Right cardiac atrium (tissue), 5 donors: ENCODE data around the gene MRGPRF. TPM values are rescaled to one million over a fixed set of nuclear protein-coding genes. Genes with fewer than 3 reads are reported as not detected.

ENCODE experiments used
- ATAC-seq, 2 donors: fragments of 200-7000 bp; cut with Tn5 transposase; one replicate each; pipeline versions ENCODE4 v1.8.0 to v1.9.1; 2020; ENCODE audit warnings: moderate library complexity in 2 of 2, mild to moderate bottlenecking in 1 of 2
- DNase-seq, 3 donors: peaks; one replicate each; pipeline ENCODE4 v3.0.0-alpha.2; 2020
- H3K27ac ChIP-seq: one replicate; pipeline ENCODE4 v1.5.1; 2013; ENCODE audit warnings: mild to moderate bottlenecking, low read length, control low read depth, moderate library complexity
- H3K27me3 ChIP-seq: one replicate; pipeline ENCODE4 v1.6.1; 2013; ENCODE audit not compliant: control insufficient read depth, insufficient read depth
- H3K4me1 ChIP-seq: one replicate; pipeline ENCODE4 v1.6.1; 2013; ENCODE audit warnings: low read length; ENCODE audit not compliant: control insufficient read depth, insufficient read depth
- H3K4me3 ChIP-seq: one replicate; pipeline ENCODE4 v1.5.1; 2013; ENCODE audit warnings: low read length, control low read depth
- H3K9me3 ChIP-seq: one replicate; pipeline ENCODE4 v1.6.1; 2013; ENCODE audit warnings: low read length; ENCODE audit not compliant: control insufficient read depth
- WGBS: extraction: QIAGEN DNeasy Blood & Tissue Kit; methylation state at CpG from one replicate; pipeline ENCODE4 v1.1.7; 2013; 5-methylcytosine and 5-hydroxymethylcytosine counted together
- intact Hi-C, 4 donors: fragments of 100-400 bp; cut with DNase I; formaldehyde crosslinking; loops; one replicate each; pipeline versions ENCODE4 v1.11.0 to v1.14.0; 2022 to 2023
- polyA plus RNA-seq: library from polyadenylated mRNA; stranded (reverse); fragments of 200-250 nt; gene quantifications from one replicate; pipeline ENCODE4 v1.2.3, GENCODE V29; 2013
- total RNA-seq, 4 donors: library from RNA; stranded (reverse); fragmentation: NEBNext Ultra II Directional; extraction: Animal tissue kit (Norgen Biotek cat#: 25700); gene quantifications; one replicate each; pipeline ENCODE4 v1.2.1, GENCODE V29; 2021
- donor health status: healthy with polysubstance abuse.
- donor health status: DM: no; HTN: yes; CAD: no.
- donor health status: DM: no; HTN: no; CAD: no.
- donor health status: DM: no; HTN: yes; CAD: no; lungs with severe emphysema.
- donor health status: DM: yes; HTN: yes; CAD: no.

Gene MRGPRF
- total and polyA plus RNA-seq, 5 donors, result 4.6 to 16.2 (median 9.4) TPM

GRCh38 chr11:69055598-69056516 is 42.8 kb upstream of the MRGPRF start:
- Histone ChIP-seq H3K4me3 (no peak overlapping the region), H3K27ac (no peak overlapping the region), H3K9me3 (no peaks in the 10 kb centered on the region), H3K4me1 (peaks cover 3% of the 10 kb centered on the region), H3K27me3 (no peaks in the 10 kb centered on the region)
- ATAC-seq (no peak), DNase-seq (peak in 1 of 3 donors; percentile 68)
- 76% methylated on average over 22 of the region's 22 CpGs for WGBS
- intact Hi-C loops, result no loop called here

GRCh38 chr11:69055212-69055586 is 42.2 kb upstream of the MRGPRF start:
- H3K9me3 ChIP-seq, result no peaks in the 10 kb centered on the region
- WGBS, result 93% methylated on average over 21 of the region's 21 CpGs
- DNase-seq (peak in 2 of 3 donors; percentile 33 to 38), ATAC-seq (no peak)
- H3K4me3 ChIP-seq, result no peak overlapping the region
- H3K27ac ChIP-seq, result no peak overlapping the region
- H3K4me1 ChIP-seq, result peaks cover 3% of the 10 kb centered on the region
- intact Hi-C loops, result no loop called here
- no peaks in the 10 kb centered on the region for H3K27me3 ChIP-seq

- Histone ChIP-seq H3K27ac (no peak overlapping the region), H3K4me3 (no peak overlapping the region), H3K27me3 (no peaks in the 10 kb centered on the region), H3K4me1 (peaks cover 3% of the 10 kb centered on the region), H3K9me3 (no peaks in the 10 kb centered on the region)
- no peak for ATAC-seq
- 92% methylated on average over 31 of the region's 31 CpGs for WGBS
- DNase-seq, result peak in 2 of 3 donors; percentile 24 to 36
- intact Hi-C loops, result no loop called here
These were observed 41.6 kb upstream of the MRGPRF start for GRCh38 chr11:69054397-69055211.

- H3K27me3 ChIP-seq, result no peaks in the 10 kb centered on the region
- H3K9me3 ChIP-seq, result no peaks in the 10 kb centered on the region
- intact Hi-C loops, result no loop called here
- 79% methylated on average over 35 of the region's 35 CpGs for WGBS
- peak in 2 of 3 donors; percentile 40 to 57 for DNase-seq
- ATAC-seq, result no peak
- H3K4me1 ChIP-seq, result peaks cover 3% of the 10 kb centered on the region
- no peak overlapping the region for H3K27ac ChIP-seq
- no peak overlapping the region for H3K4me3 ChIP-seq
These were observed 40.7 kb upstream of the MRGPRF start for GRCh38 chr11:69053546-69054396.

GRCh38 chr11:69053169-69053477 is 40.1 kb upstream of the MRGPRF start:
- DNase-seq (peak in 1 of 3 donors; percentile 42), ATAC-seq (no peak)
- H3K4me3 ChIP-seq, result no peak overlapping the region
- peaks cover 3% of the 10 kb centered on the region for H3K4me1 ChIP-seq
- 90% methylated on average over 9 of the region's 9 CpGs for WGBS
- H3K9me3 ChIP-seq, result no peaks in the 10 kb centered on the region
- no peak overlapping the region for H3K27ac ChIP-seq
- no peaks in the 10 kb centered on the region for H3K27me3 ChIP-seq
- intact Hi-C loops, result no loop called here

- H3K4me3 ChIP-seq, result no peak overlapping the region
- no peaks in the 10 kb centered on the region for H3K27me3 ChIP-seq
- intact Hi-C loops, result no loop called here
- H3K9me3 ChIP-seq, result no peaks in the 10 kb centered on the region
- peak in 2 of 3 donors; percentile 54 to 65 for DNase-seq
- no peak for ATAC-seq
- H3K4me1 ChIP-seq, result peaks cover 3% of the 10 kb centered on the region
- 77% methylated on average over 21 of the region's 21 CpGs for WGBS
- H3K27ac ChIP-seq, result no peak overlapping the region
These were observed 39.5 kb upstream of the MRGPRF start for GRCh38 chr11:69052343-69053168.

GRCh38 chr11:69051381-69052342 is 38.6 kb upstream of the MRGPRF start:
- no peak for ATAC-seq
- intact Hi-C loops, result no loop called here
- H3K27me3 ChIP-seq, result no peaks in the 10 kb centered on the region
- peaks cover 3% of the 10 kb centered on the region for H3K4me1 ChIP-seq
- H3K9me3 ChIP-seq, result no peaks in the 10 kb centered on the region
- DNase-seq, result peak in 1 of 3 donors; percentile 47
- H3K27ac ChIP-seq, result no peak overlapping the region
- no peak overlapping the region for H3K4me3 ChIP-seq
- WGBS, result 84% methylated on average over 20 of the region's 20 CpGs

GRCh38 chr11:69050592-69051380 is 37.7 kb upstream of the MRGPRF start:
- Histone ChIP-seq H3K4me3 (no peak overlapping the region), H3K9me3 (no peaks in the 10 kb centered on the region), H3K4me1 (peaks cover 3% of the 10 kb centered on the region), H3K27ac (no peak overlapping the region), H3K27me3 (no peaks in the 10 kb centered on the region)
- intact Hi-C loops, result no loop called here
- 81% methylated on average over 18 of the region's 18 CpGs for WGBS
- DNase-seq, result peak in 1 of 3 donors; percentile 50
- no peak for ATAC-seq

GRCh38 chr11:69049490-69049867 is 36.4 kb upstream of the MRGPRF start:
- H3K4me3 ChIP-seq, result peak overlapping the region; percentile 96
- H3K4me1 ChIP-seq, result peaks cover 3% of the 10 kb centered on the region
- peak overlapping the region; percentile 61 for H3K27ac ChIP-seq
- WGBS, result 22% methylated on average over 15 of the region's 15 CpGs
- H3K27me3 ChIP-seq, result no peaks in the 10 kb centered on the region
- peak; percentile 47 to 76 (median 69) for DNase-seq
- ATAC-seq, result peak; percentile 2 to 19
- intact Hi-C loops, result loop anchor here in 2 of 4 donors (10.0 kb wide), 1 partner anchor 145 kb away; the partner anchor contains the start of genes IGHMBP2 (in 2 of the 2) and MRPL21 (in 2 of the 2)
- no peaks in the 10 kb centered on the region for H3K9me3 ChIP-seq
